HCT116 (cell line): ENCODE results near the gene PDPK1.

ENCODE experiments used
- POLR2A ChIP-seq: IDR thresholded peaks from 2 replicates; pipeline ENCODE4 v1.7.0; 2011; ENCODE audit warnings: borderline replicate concordance; ENCODE audit not compliant: insufficient read depth, insufficient read length; ENCODE audit errors: extremely low read depth
- POLR2AphosphoS5 ChIP-seq: IDR thresholded peaks from 2 replicates; pipeline ENCODE4 v1.6.1; 2011; ENCODE audit warnings: mild to moderate bottlenecking, low read depth, low read length, moderate library complexity
- TF ChIP-seq, protein P1 (sequence below), 3 experiments: fragments of 200-600 bp in 1 of 3; sonication (generic) in 1 of 3; IDR thresholded peaks in 2 of 3; conservative IDR thresholded peaks in 1 of 3; 2 replicates each; pipeline ENCODE4 v1.5.1; 2012 to 2017; ENCODE audit warnings: low read depth in 2 of 3, low read length in 2 of 3, antibody characterized with exemption in 1 of 3, borderline replicate concordance in 1 of 3, control low read depth in 1 of 3, mild to moderate bottlenecking in 1 of 3, mixed read lengths in 1 of 3, mixed run types in 1 of 3, moderate library complexity in 1 of 3; ENCODE audit not compliant: insufficient read depth in 1 of 3

DNA sequence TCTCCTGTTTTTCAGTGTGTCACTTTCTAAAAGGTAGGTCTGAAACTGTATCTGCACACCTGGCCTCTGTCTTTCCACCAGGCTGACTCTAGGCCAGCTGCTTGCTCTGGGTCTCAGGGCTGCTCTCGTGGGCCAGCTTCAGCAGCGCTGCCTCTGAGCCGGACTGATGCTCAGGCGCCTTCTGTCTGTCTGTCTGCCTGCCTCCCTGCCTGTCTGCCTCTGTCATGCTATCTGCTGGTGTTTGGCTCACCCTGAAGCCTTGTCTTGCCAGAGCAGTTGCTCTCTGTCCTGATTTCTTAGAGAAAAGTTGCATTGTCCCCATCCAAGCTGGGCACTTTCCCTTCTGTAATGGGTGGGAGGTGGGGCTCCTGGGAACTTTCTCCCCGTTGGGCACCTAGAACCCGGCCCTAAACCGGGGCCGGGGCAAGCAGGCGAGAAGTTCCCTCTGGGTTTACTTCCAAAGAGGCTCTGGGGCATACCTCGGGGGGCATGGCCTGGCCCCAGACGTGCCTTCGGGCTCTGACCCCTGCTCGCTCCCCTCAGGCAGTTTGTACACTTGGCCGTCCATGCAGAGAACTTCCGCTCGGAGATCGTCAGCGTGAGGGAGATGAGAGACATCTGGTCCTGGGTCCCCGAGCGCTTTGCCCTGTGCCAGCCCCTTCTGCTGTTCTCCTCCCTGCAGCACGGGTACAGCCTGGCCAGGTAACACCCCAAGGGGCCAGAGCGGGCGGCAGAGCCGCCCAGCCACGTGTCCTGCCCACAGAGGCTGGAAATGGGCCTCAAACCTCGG is 39.9 kb upstream of the PDPK1 start:
- TF ChIP-seq, protein P1, sequence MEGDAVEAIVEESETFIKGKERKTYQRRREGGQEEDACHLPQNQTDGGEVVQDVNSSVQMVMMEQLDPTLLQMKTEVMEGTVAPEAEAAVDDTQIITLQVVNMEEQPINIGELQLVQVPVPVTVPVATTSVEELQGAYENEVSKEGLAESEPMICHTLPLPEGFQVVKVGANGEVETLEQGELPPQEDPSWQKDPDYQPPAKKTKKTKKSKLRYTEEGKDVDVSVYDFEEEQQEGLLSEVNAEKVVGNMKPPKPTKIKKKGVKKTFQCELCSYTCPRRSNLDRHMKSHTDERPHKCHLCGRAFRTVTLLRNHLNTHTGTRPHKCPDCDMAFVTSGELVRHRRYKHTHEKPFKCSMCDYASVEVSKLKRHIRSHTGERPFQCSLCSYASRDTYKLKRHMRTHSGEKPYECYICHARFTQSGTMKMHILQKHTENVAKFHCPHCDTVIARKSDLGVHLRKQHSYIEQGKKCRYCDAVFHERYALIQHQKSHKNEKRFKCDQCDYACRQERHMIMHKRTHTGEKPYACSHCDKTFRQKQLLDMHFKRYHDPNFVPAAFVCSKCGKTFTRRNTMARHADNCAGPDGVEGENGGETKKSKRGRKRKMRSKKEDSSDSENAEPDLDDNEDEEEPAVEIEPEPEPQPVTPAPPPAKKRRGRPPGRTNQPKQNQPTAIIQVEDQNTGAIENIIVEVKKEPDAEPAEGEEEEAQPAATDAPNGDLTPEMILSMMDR (IDR thresholded peaks at IDR 0.05 in 2 of 3, conservative IDR thresholded peaks at IDR 0.05 in 1 of 3; ENCODE audit: borderline replicate concordance in 1 of 3, insufficient read depth in 1 of 3, low read depth in 2 of 3, low read length in 2 of 3): no peak
- TF ChIP-seq POLR2A (no peak), POLR2AphosphoS5 (no peak)
